Upper lobe of left lung (tissue), 4 donors: ENCODE measurements around the gene FAM180A.

ENCODE experiments used
- POLR2A ChIP-seq, 4 donors: fragments of 450-650 bp; IDR thresholded peaks; one replicate each; pipeline ENCODE4 v1.5.1; 2016 to 2017; ENCODE audit warnings: antibody characterized with exemption in 4 of 4, mild to moderate bottlenecking in 2 of 4
- TF ChIP-seq, protein P1 (sequence below), 6 experiments: fragments of 450-650 bp in 4 of 6; fragments of 200-600 bp in 2 of 6; sonication (generic) in 2 of 6; IDR thresholded peaks; one replicate each; pipeline ENCODE4 v1.5.1; 2016 to 2019; ENCODE audit warnings: antibody characterized with exemption in 6 of 6

DNA sequence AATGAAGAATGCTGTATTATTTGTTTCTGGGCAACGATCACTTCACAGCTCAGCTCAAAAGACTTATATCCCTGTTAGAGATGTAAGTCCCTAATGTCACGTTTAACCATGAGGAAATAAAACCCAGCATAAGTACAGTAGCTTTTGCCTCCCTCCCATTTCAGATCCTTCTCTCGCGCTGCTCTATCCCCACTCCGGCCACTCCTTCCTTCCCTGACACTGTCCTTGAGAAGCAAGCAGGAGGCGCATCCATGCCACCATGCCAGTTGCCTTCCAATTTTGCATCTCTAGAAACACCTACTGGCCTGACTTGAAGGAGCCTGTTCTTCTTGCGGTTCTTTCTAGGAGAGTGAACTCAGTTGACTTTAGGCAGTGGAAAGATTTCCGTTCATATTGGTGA lies 1.2 kb downstream of the FAM180A start:
- TF ChIP-seq, protein P1, sequence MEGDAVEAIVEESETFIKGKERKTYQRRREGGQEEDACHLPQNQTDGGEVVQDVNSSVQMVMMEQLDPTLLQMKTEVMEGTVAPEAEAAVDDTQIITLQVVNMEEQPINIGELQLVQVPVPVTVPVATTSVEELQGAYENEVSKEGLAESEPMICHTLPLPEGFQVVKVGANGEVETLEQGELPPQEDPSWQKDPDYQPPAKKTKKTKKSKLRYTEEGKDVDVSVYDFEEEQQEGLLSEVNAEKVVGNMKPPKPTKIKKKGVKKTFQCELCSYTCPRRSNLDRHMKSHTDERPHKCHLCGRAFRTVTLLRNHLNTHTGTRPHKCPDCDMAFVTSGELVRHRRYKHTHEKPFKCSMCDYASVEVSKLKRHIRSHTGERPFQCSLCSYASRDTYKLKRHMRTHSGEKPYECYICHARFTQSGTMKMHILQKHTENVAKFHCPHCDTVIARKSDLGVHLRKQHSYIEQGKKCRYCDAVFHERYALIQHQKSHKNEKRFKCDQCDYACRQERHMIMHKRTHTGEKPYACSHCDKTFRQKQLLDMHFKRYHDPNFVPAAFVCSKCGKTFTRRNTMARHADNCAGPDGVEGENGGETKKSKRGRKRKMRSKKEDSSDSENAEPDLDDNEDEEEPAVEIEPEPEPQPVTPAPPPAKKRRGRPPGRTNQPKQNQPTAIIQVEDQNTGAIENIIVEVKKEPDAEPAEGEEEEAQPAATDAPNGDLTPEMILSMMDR (IDR thresholded peaks at IDR 0.05) = no peak
- no peak for TF ChIP-seq POLR2A (IDR thresholded peaks at IDR 0.05)
